K562 (cell line): ENCODE measurements around the gene ZDHHC14. TPM values are rescaled to one million over a fixed set of nuclear protein-coding genes. Genes with fewer than 3 reads are reported as not detected.

Experiments used
- CTCFL ChIP-seq: IDR thresholded peaks from 2 replicates; pipeline ENCODE4 v1.6.1; 2011; ENCODE audit warnings: borderline replicate concordance, low read depth, mild to moderate bottlenecking, moderate library complexity, low read length; ENCODE audit not compliant: insufficient read depth, poor library complexity, severe bottlenecking
- HDAC1 ChIP-seq, 2 experiments: fragments of 450-650 bp; IDR thresholded peaks; 2 replicates each; pipeline ENCODE4 v1.6.1; 2016 to 2017; ENCODE audit warnings: inconsistent platforms in 1 of 2, mild to moderate bottlenecking in 1 of 2, moderate library complexity in 1 of 2
- USF1 ChIP-seq: sonication (generic); formaldehyde crosslinking; IDR thresholded peaks from 2 replicates; pipeline ENCODE4 v1.9.0; 2022; ENCODE audit warnings: mild to moderate bottlenecking, missing genetic modification reagents
- ZNF609 ChIP-seq: sonication (generic); formaldehyde crosslinking; IDR thresholded peaks from 2 replicates; pipeline ENCODE4 v1.8.1; 2023; ENCODE audit warnings: missing genetic modification reagents, mild to moderate bottlenecking, borderline replicate concordance
- polyA plus RNA-seq, 8 experiments: library from polyadenylated mRNA; depleted of rRNA in 4 of 8; stranded (reverse) in 5 of 8; unstranded in 3 of 8; fragments of >200 nt; fragmentation: Nextera tagmentation in 2 of 8; fragmentation: Illumina TruSeq in 1 of 8; extraction: Ambion mirVana in 2 of 8; extraction: Trizol in 1 of 8; gene quantifications; 2 replicates each; pipeline versions ENCODE4 v1.2.1 to v1.2.3, GENCODE V29; 2011 to 2014; ENCODE audit warnings: inconsistent platforms in 1 of 8, missing spikeins in 1 of 8
- total RNA-seq, 7 experiments: library from RNA; depleted of rRNA in 6 of 7; stranded (reverse); fragments of >200 nt in 6 of 7; fragmentation: Illumina TruSeq in 2 of 7; extraction: Trizol in 2 of 7; gene quantifications; 2 replicates each; pipeline versions ENCODE4 v1.2.1 to v1.2.3, GENCODE V29; 2011 to 2021; ENCODE audit warnings: low replicate concordance in 1 of 7

ZDHHC14 gene
- total and polyA plus RNA-seq, 9 of the 15 experiments (the other 6 are each of a cell fraction or from before 2014, with no cell fraction given), result 0.92 to 23.1 (median 13.8) TPM

- TF ChIP-seq CTCFL (no peak), HDAC1 (IDR thresholded peaks at IDR 0.05) (no peak), USF1 (CRISPR knock-in tag) (no peak), ZNF609 (no peak)
Measured at GRCh38 chr6:157655139-157655538, 274.1 kb downstream of the ZDHHC14 start (continued).
